Stimulated activated CD8-positive, alpha-beta memory T cell treated with anti-CD3 and anti-CD28 coated beads, Interleukin-12 subunit alpha, Interleukin-12 subunit beta, amount 100 ng/mL, for 1 hour (primary cell): Measurements from ENCODE around the gene CRMP1.
"Not testable (repeated sequence)": the region's sequence is repeated elsewhere in the genome, so short reads cannot be mapped to it uniquely, and the experiment has no call there.

ENCODE experiments used
- DNase-seq: peaks from one replicate; pipeline ENCODE4 v3.0.0-alpha.2; 2020; ENCODE audit warnings: low read depth

CRMP1 gene

GRCh38 chr4:5856362-5856761 is 36.5 kb downstream of the CRMP1 start:
- not testable (repeated sequence) for DNase-seq

DNA sequence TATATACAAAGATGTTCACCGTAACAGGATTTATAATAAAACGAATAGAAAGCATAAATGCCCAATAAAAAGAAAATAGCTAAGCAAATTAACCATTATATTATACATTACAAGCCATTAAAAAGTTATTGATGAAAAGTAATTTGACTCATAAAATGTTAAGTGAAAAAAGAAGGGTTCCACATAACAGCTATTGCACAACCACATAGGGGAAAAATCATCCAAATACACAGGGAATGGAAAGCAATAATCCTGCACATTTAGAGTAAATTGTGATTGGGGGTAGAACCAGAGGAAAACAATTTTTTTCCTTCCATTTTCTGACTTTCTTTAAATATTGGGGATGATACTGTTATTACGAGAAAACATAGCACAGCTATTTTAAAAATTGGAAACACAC is 38.0 kb downstream of the CRMP1 start:
- DNase-seq: no peak

- no peak for DNase-seq
These were observed 40.2 kb downstream of the CRMP1 start for GRCh38 chr4:5852523-5853202.

- DNase-seq: no peak
These were observed 41.1 kb downstream of the CRMP1 start for GRCh38 chr4:5851637-5852301.

GRCh38 chr4:5845035-5845905 is 47.6 kb downstream of the CRMP1 start:
- no peak for DNase-seq

DNA sequence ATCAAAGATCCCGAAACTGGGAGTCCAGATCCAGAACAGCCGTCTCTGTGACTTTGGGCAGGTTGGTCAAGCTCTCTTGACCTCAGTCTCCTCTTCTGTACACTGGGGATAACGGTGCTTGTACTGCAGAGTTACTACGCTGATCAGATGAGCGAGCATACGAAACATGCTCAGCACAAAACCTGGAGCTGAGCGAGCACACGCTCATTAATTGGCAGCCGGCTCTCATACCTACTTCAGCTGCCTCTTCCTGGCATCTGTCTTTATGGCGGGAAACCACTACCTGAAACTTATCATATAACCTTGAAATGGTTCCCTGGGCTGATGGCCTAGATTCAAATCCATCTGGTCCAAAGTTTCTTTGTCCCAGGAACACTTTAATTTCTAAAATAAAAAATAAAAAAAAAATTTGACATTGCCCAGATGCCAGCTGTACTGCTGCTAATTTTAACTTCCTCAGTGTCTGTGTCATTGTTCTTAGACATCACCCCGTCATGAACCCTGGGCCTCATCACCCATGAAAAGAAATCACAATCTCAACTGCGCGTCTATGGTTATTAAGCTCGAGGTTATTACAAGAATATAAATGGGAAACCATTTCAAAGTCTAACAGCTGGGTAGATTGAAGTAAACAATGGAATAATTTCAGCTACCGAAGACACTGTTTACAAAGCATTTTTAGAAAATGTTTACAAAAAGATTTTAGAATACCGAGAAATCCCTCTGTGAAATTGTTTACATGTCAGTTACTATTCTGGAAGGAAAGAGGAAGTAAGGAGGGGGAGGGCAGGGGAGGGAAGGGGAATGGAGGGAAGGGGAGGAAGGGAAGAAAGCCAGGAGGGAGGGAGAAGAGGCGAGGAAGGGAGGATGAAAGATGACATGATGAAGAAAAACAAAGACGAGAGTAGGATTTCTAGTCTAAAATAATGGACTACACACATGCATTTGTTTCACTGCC is 49.0 kb downstream of the CRMP1 start:
- no peak for DNase-seq

GRCh38 chr4:5842456-5842855 is 50.4 kb downstream of the CRMP1 start:
- DNase-seq: no peak

GRCh38 chr4:5839751-5840674 is 52.9 kb downstream of the CRMP1 start:
- DNase-seq: no peak

- no peak for DNase-seq
These were observed 53.6 kb downstream of the CRMP1 start for GRCh38 chr4:5839332-5839731.

GRCh38 chr4:5837483-5837882 is 55.4 kb downstream of the CRMP1 start:
- not testable (repeated sequence) for DNase-seq

GRCh38 chr4:5836943-5837342 is 55.9 kb downstream of the CRMP1 start:
- no peak for DNase-seq

GRCh38 chr4:5828005-5828391 is 64.9 kb downstream of the CRMP1 start:
- no peak for DNase-seq

DNA sequence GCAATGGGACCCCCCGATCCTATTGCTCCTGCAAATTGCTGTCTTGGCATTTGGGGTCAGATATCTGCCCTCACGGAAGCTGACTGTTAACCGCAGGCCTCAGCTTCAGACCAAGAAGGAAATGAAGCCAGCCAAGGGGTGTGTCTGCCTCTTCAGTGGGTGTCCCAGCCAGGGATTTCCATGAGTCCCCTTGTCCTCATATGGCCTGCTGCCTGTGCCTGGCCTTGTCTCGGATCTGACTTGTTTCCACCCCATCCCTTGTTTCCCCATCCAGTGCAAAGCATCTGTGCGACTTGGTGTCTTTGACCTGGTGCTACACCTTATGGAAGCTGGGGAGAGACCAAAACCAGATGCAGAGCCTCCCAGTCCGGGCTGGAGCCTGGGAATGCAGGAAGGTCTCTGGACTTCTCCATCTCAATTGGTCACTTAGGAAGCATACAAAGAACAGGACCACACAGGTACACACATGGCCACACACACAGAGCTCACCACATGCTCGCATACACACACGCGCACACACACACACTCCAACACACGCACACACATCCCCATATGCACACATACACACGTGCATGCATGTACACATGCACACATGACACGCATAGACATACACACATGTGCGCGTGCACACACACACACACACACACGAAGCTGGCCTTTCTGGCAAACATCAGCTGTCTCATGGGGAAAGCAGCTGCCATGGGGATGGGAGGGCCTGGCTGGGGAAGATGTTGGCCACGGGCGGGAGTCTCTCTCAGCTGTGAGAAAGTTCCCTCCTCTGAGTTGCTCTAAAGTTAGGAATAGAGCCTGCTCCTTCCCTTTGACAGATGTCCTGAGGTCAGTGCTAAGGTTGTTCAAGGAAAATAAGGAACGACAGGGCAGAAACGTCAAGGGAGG is 65.5 kb downstream of the CRMP1 start:
- DNase-seq: no peak

DNA sequence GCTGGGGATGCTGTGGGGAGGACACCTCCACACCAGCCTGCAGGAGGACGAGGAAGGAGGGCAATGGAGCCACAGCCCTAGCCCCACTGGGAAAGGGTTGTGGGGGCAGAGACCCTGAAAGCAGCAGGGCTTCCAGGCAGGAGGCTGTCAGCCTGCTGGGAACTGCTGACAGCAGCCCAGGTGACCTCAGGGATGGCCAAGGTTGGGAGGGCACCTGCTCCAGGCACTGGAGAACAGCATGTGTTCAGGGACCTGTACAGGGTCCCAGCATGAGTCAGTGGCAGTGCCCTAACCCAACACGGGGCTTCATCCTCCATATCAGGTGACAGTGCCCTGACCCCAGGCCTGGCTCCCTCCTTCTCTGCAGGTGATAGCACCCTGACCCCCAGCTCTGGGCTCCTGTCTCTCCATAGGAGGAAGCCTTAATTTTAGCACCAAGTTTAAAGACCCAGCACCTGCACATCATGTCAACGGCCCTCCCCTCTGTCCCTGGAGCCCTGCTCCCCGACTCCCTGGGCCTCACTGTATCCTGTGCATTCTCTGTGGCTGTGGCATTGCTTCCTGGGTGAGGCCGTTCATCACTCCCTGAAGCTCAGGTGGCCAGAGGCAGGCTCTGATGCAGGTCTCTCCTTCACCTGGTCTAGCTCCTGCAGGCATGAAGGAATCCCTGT is 66.3 kb downstream of the CRMP1 start:
- DNase-seq: no peak

GRCh38 chr4:5825321-5826041 is 67.4 kb downstream of the CRMP1 start:
- no peak for DNase-seq

DNA sequence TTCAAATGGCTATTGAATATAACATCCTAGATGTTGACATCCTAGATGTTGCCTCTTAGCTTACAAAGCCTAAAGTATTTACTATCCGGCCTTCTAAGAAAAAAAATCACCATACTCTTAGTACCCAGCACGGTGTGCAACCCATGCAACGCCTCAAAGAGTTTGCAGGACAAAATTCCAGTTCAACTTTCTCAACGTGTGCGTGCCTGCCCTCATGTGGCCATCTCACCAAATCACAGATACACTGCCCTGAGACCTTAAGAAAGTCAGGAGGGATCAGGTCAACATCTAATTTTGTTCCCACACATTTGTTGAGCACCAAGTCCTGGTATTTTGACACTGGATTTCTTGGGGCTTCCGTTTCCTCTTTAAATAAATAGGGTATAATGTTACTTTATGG is 68.3 kb downstream of the CRMP1 start:
- no peak for DNase-seq

DNA sequence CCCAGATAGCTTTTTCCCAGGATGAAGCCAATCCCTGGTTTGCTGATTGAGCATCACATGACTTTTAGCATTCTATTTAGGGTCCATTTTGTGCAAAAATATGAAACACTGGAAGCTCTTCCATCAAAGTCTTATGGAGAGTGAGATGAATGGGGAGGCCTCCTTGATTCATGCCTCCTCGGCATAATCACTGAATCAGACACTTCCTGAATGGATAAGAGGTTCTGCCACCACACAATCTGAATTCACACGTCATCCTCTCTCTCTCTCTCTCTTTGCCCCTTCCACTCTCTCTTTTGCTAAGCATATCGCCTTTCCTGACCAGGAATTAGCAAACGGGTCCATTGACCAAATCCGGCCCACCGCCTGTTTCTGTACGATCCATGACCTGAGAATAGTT is 68.7 kb downstream of the CRMP1 start:
- DNase-seq: no peak

DNA sequence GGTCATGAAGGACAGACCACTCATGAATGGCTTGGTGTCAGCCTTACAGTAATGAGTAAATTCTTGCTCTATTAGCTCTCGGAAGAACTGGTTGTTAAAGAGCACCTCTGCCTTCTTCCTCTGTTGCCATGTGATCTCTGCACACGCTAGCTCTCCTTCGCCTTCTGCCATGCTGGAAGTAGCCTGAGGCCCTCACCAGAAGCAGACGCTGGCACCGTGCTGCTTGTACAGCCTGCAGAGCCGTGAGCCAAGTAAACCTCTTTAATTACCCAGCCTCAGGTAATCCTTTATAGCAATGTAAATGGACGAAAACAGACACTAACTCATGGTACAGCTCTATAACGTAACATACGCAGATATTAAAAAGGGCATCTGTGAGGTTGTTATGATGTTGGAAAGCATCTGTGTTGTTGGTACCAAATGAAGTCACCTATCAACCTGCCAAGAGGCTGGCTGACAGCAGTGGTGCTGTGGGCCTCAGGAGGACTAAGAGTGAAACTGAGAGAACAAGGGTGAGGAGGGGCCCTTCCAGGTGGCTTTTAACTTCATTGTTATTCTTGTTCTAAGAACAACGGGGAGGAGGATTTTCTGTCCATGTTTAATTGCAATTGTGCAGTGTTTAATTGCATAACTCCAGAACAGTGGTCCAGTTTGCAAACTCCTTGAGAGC is 69.2 kb downstream of the CRMP1 start:
- DNase-seq: no peak
